Left forelimb (tissue), 1 donor: ENCODE measurements around the gene DHRS11.
"Not testable (repeated sequence)": the region's sequence is repeated elsewhere in the genome, so short reads cannot be mapped to it uniquely, and the experiment has no call there.

ENCODE experiments used
- DNase-seq: peaks from one replicate; pipeline ENCODE4 v3.0.0-alpha.2; 2018; ENCODE audit warnings: low spot score

The DHRS11 gene

GRCh38 chr17:36593656-36594316 lies 2.1 kb downstream of the DHRS11 start:
- no peak for DNase-seq

GRCh38 chr17:36594626-36595401 lies 3.1 kb downstream of the DHRS11 start:
- no peak for DNase-seq

- DNase-seq, result peak; percentile 23
These were observed 5.5 kb downstream of the DHRS11 start for GRCh38 chr17:36597226-36597625.

GRCh38 chr17:36597866-36598777 lies 6.4 kb downstream of the DHRS11 start:
- peak; percentile 25 for DNase-seq

GRCh38 chr17:36598951-36599401 lies 7.3 kb downstream of the DHRS11 start:
- DNase-seq, result peak; percentile 23

GRCh38 chr17:36599546-36600250 lies 8.0 kb downstream of the DHRS11 start:
- peak; percentile 54 for DNase-seq

GRCh38 chr17:36600465-36600864 lies 8.8 kb downstream of the DHRS11 start:
- peak; percentile 14 for DNase-seq

- no peak for DNase-seq
These were observed 9.2 kb downstream of the DHRS11 start for GRCh38 chr17:36600936-36601302.

GRCh38 chr17:36601303-36602029 lies 9.8 kb downstream of the DHRS11 start, which contains the start of gene MRM1:
MRM1 (plus strand) TSS chr17:36601583; CDS start chr17:36601811, 228 bp downstream.
- peak; percentile 95 for DNase-seq

- DNase-seq, result peak; percentile 57
These were observed 10.5 kb downstream of the DHRS11 start for GRCh38 chr17:36602030-36602748.

- peak; percentile 65 for DNase-seq
These were observed 11.3 kb downstream of the DHRS11 start for GRCh38 chr17:36602924-36603384.

- not testable (repeated sequence) for DNase-seq
These were observed 13.3 kb downstream of the DHRS11 start for GRCh38 chr17:36605028-36605427.

GRCh38 chr17:36608280-36608679 lies 16.6 kb downstream of the DHRS11 start:
- no peak for DNase-seq

GRCh38 chr17:36608794-36609497 lies 17.3 kb downstream of the DHRS11 start:
- DNase-seq, result no peak

GRCh38 chr17:36609498-36609862 lies 17.8 kb downstream of the DHRS11 start:
- DNase-seq, result no peak

GRCh38 chr17:36610474-36610873 lies 18.8 kb downstream of the DHRS11 start:
- no peak for DNase-seq

- no peak for DNase-seq
These were observed 19.8 kb downstream of the DHRS11 start for GRCh38 chr17:36611345-36612072.

- DNase-seq, result no peak
These were observed 20.6 kb downstream of the DHRS11 start for GRCh38 chr17:36612323-36612722.

- no peak for DNase-seq
These were observed 21.5 kb downstream of the DHRS11 start for GRCh38 chr17:36613155-36613554.
